Fibroblast of pulmonary artery (primary cell): ENCODE results near the gene RASAL2.
A peak's percentile ranks its signal among the peaks of the same experiment; 100 is the strongest.
"Not testable (repeated sequence)": the region's sequence is repeated elsewhere in the genome, so short reads cannot be mapped to it uniquely, and the experiment has no call there.

Experiments
- DNase-seq: peaks from one replicate; pipeline ENCODE4 v3.0.0-alpha.2; 2010; ENCODE audit warnings: low read depth
- H3K4me3 ChIP-seq: replicated peaks from 2 replicates; pipeline ENCODE4 v1.5.1; 2011; ENCODE audit warnings: low read depth, mild to moderate bottlenecking, control low read depth, low read length, moderate library complexity
- CTCF ChIP-seq: IDR thresholded peaks from 2 replicates; pipeline ENCODE4 v1.5.1; 2011; ENCODE audit warnings: mild to moderate bottlenecking, control low read depth, low read length, inconsistent platforms; ENCODE audit errors: missing control alignments

Gene RASAL2

GRCh38 chr1:178310685-178311105 lies 216.8 kb downstream of the RASAL2 start:
- DNase-seq: peak; percentile 87
- peak; percentile 67 for TF ChIP-seq CTCF
- no peak overlapping the region for H3K4me3 ChIP-seq

- TF ChIP-seq CTCF: no peak
- DNase-seq: peak; percentile 20
- no peak overlapping the region for H3K4me3 ChIP-seq
These were observed 217.3 kb downstream of the RASAL2 start for GRCh38 chr1:178311164-178311563.

- DNase-seq, H3K4me3 ChIP-seq: not testable (repeated sequence)
These were observed 226.5 kb downstream of the RASAL2 start for GRCh38 chr1:178320280-178320982.

GRCh38 chr1:178323067-178323466 lies 229.2 kb downstream of the RASAL2 start:
- no peak overlapping the region for H3K4me3 ChIP-seq
- no peak for DNase-seq
- no peak for TF ChIP-seq CTCF

- no peak for TF ChIP-seq CTCF
- no peak for DNase-seq
- no peak overlapping the region for H3K4me3 ChIP-seq
These were observed 230.1 kb downstream of the RASAL2 start for GRCh38 chr1:178324003-178324402.

GRCh38 chr1:178328728-178329127 lies 234.8 kb downstream of the RASAL2 start:
- DNase-seq: no peak
- H3K4me3 ChIP-seq: no peak overlapping the region
- TF ChIP-seq CTCF: no peak

GRCh38 chr1:178330153-178330552 lies 236.2 kb downstream of the RASAL2 start:
- no peak for DNase-seq

More at GRCh38 chr1:178330153-178330552, 236.2 kb downstream of the RASAL2 start:
- no peak for TF ChIP-seq CTCF
- no peak overlapping the region for H3K4me3 ChIP-seq
